Measurements from ENCODE around the gene RAB3A.
"Not testable (repeated sequence)": the region's sequence is repeated elsewhere in the genome, so short reads cannot be mapped to it uniquely, and the experiment has no call there.

RAB3A gene

DNA sequence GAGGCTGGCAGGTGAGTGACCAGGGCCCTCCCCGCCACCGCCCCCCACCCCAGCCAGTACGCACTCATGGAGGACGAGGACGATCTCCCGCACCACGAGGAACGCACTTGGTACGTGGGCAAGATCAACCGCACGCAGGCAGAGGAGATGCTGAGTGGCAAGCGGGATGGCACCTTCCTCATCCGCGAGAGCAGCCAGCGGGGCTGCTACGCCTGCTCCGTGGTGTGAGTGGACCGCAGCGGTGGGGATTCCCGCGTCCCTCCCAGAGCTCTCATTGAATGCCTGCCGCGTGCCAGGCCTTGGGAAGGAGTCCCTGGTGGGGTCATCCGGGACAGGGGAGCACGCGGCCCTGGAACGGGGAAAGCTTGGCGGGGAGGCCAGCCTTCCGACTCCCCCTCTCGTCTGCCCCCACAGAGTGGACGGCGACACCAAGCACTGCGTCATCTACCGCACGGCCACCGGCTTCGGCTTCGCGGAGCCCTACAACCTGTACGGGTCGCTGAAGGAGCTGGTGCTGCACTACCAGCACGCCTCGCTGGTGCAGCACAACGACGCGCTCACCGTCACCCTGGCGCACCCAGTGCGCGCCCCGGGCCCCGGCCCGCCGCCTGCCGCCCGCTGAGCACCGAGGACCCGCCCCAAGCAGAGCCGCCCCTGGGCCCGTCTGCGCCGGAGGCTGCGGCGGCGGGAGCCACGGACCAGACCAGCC, 35.0 kb downstream of the RAB3A start:
- DNase-seq (ENCODE audit: low spot score) = no peak

DNA sequence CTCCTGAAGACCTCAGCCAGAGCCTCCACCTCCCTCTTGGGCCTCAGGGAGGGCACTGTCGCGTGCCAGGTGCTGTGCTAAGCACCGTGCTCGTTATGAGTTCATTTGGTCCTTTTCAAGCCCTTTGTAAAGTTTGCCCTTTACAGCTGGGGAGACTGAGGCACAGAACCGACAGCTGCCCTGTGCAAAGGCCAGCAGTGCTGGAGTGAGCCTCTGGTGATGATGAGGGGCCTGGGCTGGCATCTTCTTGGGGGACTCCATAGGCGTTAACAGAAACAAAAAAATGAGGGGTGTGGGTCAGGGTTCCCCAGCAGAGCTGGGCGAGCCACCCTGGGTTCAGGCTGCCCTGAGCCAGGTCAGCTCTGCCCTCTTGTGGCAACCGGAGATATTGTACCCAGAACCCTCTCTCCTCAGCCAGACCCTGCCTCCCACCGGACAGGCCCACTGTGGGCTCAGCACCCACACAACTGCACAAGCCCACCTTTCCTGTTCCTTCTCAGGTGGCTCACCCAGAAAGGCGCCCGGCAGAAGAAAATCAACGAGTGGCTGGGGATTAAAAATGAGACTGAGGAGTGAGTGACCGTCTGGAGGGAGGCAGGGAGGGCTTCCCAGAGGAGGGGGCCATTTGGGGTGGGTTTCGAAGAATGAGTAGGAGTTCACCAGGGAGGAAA, 35.7 kb downstream of the RAB3A start:
- no peak for DNase-seq (ENCODE audit: low spot score)

DNA sequence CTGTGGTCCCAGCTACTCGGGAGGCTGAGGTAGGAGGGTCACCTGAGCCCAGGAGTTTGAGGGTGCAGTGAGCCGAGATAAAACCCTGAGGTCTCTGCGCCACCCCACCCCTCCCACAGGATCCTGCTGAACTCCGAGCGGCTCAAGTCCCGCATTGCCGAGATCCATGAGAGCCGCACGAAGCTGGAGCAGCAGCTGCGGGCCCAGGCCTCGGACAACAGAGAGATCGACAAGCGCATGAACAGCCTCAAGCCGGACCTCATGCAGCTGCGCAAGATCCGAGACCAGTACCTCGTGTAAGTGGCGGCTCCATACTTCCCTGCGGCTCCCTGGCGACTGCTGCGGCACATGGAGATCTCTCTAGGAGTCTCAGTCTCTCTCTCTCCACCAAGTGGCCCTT, 36.8 kb downstream of the RAB3A start:
- DNase-seq (ENCODE audit: low spot score) = no peak

DNA sequence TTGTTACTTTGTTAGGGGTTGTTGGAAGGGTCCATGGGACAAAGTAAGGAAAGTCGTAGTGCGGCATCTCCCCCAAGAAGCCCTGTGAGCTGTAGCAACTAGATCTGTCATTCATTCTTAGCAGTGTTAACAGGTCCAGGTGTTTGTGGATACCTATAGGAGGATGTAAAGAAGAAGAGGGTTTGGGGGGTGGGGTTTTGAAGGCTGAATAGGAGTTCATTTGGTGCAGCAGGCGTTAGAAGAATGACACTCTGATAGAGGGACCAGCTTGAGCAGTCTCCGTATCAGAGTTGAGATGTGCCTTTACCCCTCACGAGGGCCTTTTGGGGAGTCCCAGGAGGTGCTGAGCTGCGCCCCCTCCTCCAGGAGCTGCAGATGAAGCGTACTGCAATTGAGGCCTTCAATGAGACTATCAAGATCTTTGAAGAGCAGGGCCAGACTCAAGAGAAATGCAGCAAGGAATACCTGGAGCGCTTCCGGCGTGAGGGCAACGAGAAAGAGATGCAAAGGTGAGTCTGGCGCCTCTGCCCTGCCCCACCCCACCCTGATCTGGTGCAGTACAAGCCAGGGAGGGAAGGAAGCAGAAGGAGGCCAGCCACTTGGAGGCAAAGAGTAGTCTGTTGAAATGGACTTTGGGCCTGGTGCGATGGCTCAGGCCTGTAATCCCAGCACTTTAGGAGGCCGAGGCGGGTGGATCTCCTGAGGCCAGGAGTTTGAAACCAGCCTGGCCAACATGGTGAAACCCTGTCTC, 37.9 kb downstream of the RAB3A start:
- no peak for DNase-seq (ENCODE audit: low spot score)

DNA sequence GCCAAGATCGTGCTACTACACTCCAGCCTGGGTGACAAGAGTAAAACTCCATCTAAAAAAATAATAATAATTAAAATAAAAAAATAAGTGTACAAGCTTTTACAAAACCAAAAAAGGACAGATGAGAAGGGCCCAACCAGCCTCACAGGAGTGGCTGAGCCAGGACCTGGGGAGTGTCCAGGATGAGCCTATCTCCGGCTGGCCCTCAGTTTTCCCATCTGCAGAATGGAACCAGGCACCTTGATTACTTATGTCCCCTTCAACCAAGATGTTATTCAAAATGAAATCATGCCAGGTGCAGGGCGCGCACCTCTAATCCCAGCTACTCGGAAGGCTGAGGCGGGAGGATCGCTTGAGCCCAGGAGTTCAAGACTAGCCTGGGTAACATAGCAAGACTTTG, 39.8 kb downstream of the RAB3A start:
- DNase-seq (ENCODE audit: low spot score) = no peak

DNA sequence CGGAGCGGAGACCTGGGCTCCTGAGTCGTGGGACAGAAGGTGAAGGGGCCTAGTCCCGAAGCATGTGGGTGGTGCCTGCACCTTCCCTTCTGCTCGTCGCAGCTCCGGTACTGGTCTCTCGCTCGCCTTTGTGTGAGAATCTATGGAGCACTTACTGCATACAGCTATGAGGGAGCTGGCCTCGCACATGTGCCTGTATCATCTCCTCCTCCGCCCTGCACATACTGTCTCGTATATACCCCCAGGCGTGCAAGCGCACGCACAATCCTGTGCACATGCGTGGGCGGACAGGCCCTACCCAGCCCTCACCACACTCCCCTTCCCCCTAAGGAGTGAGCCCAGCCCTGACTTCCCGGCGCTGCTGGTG, 42.2 kb downstream of the RAB3A start:
- no peak for DNase-seq (ENCODE audit: low spot score)

DNA sequence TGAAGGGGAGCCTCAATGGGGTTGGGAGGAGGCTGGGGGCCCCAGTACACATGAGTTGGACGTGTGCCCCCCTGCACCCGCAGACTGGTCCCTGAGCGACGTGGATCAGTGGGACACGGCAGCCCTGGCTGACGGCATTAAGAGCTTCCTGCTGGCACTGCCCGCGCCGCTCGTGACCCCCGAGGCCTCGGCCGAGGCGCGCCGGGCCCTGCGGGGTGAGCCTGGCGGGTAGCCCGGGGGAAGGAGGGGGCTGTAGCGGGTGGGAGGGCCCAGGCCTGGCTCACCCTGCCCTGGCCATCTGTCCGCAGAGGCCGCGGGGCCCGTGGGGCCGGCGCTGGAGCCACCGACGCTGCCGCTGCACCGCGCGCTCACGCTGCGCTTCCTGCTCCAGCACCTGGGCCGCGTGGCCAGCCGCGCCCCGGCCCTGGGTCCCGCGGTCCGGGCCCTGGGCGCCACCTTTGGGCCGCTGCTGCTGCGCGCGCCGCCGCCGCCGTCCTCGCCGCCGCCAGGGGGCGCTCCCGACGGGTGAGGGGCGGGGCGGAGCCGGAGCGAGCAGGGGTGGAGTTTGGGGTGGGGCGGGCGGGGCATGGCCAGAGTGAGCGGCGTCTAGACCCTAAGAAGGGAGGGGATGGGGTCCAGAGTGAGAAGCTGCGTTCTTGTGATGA, 42.7 kb downstream of the RAB3A start:
- DNase-seq (ENCODE audit: low spot score) = peak; percentile 88

DNA sequence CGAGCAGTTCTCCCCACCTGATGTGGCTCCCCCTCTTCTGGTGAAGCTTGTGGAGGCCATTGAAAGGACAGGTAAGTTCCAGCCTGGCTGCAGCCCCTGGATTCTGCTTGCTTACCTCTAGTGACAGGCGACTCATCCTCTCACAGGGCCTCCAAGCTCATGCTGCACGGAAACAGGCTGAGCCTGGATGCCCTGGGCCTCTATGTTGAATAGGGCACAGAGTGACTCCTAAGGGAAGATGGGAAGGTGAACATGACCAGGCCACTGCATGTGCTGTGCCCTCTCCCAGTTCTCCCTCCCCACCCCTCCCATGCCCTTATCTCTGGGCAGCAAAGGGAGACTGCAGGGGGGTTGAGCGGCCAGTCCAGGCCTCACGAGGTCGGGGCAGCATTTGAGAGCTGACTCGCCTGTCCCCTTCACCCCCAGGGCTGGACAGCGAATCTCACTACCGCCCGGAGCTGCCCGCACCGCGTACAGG, 43.3 kb downstream of the RAB3A start:
- DNase-seq (ENCODE audit: low spot score) = no peak

DNA sequence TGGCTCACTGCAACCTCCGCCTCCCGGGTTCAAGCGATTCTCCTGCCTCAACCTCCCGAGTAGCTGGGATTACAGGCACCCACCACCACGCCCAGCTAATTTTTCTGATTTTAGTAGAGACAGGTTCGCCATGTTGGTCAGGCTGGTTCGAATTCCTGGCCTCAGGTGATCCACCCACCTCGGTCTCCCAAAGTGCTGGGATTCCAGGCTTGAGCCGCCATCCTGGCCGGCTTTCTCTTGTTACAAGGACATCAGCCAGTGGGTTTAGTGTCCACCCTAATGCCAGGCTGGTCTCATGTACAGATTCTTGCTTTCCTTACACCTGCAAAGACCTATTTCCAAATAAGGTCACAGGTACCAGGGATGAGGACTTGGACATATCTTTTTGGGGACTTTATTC, 44.0 kb downstream of the RAB3A start:
- DNase-seq (ENCODE audit: low spot score) = no peak

DNA sequence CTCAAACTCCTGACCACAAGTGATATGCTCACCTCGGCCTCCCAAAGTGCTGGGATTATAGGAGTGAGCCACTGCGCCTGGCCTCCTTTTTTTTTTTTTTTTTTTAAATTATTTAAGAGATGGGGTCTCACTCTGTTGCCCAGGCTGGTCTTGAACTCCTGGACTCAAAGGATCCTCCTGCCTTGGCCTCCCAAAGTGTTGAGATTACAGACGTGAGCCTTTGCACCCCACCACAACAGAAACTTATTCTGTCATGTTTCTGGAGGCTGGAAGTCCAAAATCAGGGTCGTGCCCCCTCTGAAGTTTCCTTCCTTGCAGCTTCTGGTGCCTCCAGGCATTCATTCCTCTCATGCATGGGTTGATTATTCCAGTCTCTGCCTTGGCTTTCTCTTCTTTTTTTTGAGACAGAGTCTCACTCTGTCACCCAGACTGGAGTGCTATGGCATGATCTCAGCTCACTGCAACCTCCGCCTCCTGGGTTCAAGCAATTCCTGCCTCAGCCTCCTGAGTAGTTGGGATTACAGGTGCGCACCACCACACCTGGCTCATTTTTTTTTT, 44.7 kb downstream of the RAB3A start:
- DNase-seq (ENCODE audit: low spot score) = not testable (repeated sequence)

DNA sequence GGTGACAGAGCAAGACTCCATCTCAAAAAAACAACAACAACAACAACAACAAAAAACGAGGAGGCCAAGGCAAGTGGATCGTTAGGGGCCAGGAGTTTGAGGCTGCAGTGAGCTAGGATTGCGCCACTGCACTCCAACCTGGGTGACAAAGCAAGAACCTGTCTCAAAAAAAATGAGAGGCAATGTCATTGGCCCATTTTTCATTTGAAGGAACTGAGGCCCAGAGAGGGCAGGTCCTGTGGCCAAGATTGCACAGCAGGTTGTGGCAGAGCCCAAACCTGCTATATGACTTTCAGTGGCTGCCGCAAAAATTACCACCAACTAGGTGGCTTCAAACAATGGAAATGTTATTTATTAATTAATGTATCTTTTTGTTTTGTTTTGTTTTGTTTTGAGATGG, 45.4 kb downstream of the RAB3A start:
- DNase-seq (ENCODE audit: low spot score) = no peak

DNA sequence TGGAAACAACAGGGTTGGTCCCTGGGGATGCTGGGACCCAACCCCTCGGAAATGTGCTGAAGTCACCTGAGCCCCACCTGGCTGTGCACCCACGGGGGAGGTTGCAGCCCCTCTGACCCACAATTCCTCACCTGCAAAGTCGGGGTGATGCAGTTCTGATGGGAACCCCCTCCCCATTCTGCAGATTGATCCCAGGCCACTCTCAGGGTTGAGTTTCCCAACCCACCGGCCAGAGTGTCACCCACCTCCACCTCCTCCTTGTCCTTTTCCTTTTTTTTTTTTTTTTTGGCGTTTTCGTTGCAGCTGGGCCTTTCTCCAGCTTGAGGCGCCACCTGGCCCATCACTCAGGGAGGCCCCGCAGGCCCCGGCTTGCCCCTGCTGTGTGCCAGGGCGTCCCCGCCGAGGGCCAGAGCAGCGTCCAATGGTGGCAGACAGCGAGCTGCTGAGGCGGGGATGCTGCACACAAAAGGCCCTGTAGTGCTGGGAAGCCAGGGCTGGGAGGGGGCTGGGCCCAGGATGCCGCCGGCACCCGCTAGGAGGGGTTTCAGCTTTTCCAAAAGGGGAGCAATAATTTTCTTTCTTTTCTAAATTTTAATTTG, 46.3 kb downstream of the RAB3A start:
- DNase-seq (ENCODE audit: low spot score) = peak; percentile 71

DNA sequence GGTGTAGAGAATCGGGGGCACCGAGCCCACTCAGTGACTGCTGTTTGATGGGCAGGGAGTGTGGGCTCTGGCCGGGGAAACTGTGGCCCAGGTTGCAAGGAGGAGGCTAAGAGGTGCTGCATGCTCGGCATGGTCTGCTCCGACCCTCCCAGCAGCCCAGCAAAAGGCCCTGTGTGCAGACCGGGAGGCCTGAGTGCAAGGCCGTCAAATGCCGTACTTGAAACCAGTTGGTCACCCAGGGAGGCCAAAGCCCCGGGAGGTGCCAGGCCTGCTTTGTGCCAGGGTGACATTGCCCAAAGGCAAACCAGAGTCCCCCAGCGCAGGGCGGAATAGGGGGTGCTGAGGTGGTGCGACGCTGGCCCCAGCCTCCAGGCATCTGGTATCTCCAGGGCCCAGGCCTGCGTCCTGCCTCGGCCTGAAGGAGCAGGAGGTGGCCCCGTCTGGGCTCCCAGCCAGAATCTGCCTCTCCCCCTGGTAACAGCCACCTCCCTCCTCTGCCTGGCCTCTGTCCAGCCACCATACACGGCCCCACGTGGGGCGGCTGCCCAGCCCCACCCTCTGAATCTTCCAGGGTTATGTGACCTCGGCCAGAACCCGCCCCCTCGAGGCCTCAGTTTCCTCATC, 46.9 kb downstream of the RAB3A start:
- DNase-seq (ENCODE audit: low spot score) = no peak

DNA sequence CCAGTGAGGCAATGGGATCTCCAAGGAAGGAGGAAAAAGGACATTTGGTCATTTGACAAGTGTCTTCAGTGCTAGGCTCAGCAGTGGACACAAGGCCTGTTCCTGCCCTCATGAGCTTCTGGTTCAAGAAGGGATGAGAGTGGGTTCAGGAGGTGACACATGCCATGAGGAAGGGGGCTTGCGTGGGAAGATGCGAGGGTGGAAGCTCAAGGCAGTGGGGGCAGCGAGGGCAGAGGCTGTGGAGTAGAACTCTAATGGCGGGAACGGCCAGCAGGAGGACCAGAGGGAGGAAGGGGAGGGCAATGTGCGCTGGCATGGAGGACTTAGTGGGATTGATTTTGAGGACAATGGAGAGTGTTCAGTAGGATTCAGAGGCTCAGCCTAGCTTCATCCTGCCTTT, 47.6 kb downstream of the RAB3A start:
- no peak for DNase-seq (ENCODE audit: low spot score)

DNA sequence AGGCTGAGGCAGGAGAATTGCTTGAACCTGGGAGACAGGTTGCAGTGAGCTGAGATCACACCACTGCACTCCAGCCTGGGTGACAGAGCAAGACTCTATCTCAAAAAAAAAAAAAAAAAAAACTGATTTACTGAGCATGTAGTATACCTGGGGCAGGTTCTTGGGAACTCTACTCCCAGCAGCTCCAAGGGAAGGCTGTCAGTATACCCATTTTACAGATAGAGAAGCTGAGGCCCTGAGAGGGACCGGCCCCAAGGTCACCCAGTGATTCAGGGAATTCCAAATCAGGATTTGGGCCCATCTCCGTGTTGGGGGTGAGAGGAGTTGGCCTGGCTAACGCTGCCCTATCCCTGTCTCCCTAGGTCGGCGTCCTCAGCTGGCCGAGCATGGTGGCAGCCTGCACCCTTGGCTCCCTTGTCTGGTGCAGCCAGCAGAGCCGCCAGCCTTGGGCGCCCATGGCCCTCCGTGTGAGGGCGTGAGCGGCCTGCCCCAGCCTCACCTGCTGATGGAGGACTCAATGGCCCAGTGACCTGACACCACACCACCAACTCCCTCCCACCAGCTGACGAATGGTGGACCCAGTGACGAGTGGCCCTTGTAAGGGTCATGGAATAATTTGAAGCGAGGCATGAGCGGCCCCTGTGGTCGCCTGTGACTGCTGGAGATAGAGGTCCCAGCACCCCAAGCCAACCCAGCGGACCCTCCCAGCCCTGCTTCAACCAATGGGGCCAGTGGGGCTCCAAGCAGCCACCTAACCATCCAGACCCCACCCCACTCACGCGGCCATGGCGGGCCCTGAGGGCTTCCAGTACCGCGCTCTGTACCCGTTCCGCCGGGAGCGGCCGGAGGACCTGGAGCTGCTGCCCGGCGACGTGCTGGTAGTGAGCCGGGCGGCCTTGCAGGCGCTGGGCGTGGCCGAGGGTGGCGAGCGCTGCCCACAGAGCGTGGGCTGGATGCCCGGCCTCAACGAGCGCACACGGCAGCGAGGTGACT, 48.5 kb downstream of the RAB3A start:
- no peak for DNase-seq (ENCODE audit: low spot score)

DNA sequence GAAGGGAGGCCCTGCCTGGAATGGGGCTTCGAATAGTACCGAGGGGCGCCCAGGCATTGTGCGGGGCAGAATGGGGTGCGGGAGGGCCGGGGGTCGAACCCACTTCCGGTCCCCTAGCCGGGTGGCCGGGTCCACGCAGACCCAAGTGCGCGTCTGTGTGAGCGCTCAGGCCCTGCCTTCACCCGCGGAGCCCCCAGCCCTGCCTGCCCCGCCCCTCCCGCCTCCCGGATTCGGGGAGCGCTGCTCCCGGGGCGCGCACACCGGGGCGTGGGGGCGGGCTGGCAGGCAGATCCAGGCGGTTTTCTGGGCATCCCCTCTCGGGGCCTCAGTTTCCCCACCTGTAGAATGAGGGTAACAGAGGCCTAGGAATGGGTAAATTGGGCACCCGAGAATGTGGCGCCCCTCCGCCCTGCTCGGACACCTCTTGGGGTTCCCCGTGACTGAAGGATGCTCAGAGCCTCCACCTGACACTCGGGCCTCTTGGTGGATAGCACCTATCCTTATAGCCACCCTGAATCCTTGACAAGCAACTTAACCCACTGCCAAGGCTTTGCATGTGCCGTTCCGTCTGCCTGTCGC, 50.2 kb downstream of the RAB3A start:
- DNase-seq (ENCODE audit: low spot score) = no peak

DNA sequence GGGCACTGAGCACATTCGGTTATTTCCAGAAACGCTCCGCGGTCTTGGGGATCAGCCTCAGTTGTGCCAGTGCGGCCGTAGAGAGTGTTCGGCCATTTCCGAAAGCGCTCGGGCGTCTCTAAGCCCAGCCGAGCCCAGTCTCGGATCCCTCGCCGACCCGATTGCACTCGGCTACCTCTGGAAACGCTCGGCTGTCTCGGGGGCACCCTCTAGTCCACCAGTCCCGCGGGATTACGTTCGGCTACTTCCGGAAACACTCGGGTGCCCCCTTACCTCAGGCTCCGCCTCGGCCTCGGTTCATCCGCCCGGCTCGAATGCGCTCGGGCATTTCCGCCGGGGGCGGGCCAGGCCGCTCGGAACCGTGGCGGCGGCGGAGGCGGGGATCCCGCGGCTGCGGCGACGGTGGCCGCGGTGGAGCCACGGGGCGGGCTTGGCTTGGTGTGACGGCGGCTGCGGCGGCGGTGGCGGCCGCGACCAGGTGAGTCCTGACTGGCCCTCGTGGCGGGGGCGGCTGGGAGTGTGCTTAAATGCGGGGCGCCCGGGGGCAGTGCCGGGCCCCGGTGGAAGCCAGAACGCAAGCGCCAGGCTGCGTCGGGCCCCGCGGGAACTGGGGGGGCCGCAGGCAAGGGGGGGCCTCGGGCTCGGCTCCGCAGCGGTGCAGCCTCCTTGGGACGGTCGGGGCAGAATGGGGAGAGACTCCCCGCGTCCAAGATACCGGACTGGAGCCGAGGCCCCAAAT, 50.9 kb downstream of the RAB3A start, which contains the start of gene PIK3R2:
PIK3R2 (plus strand) TSS at position 347 of the 739 bp plus-strand sequence. CDS start 2,717 bp downstream, outside the sequence.
- peak; percentile 100 for DNase-seq (ENCODE audit: low spot score)

DNA sequence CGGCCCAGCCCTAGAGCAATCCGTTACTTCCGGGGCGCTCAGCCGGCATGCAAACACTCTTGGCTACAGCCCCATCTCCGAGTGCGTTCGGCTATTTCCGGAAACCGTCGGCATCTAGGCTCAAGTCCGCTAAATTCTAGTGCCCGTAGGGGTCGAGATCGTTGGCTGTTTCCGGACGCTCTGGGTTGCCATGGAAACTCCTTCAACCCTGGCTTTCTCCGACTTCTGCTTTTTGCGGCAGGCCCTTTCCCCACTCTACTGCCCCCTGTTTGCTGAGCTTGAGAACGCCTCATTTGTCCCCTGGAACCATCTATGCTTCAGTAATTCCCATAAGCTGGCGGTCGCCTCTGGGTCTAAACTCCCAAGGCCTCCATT, 51.4 kb downstream of the RAB3A start:
- DNase-seq (ENCODE audit: low spot score) = peak; percentile 99

All from ecto neural progenitor cell (in vitro differentiated cells).